NAMALWA (cell line): Measurements from ENCODE around the gene EFNA5.

ENCODE experiments used
- DNase-seq: peaks from one replicate; pipeline ENCODE4 v3.0.0-alpha.2; 2015; ENCODE audit warnings: low spot score

Gene EFNA5

DNA sequence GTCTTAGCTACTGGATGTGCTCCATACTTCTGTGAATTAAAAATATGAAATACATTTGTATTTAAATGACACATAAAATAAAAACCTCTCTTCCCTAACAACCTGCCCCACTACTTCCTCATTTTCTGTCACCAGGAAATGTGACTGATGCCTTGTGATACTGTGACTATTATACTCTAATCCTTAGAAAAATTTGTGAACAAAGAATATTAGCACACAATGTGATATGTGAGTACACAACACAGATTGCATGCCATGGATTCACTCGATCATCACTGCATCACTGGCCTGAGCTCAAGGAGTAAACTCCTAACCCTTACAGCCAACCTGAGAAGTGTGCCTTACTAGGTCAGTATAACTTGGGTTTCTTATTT lies 281.0 kb downstream of the EFNA5 start:
- DNase-seq = peak; percentile 62

DNA sequence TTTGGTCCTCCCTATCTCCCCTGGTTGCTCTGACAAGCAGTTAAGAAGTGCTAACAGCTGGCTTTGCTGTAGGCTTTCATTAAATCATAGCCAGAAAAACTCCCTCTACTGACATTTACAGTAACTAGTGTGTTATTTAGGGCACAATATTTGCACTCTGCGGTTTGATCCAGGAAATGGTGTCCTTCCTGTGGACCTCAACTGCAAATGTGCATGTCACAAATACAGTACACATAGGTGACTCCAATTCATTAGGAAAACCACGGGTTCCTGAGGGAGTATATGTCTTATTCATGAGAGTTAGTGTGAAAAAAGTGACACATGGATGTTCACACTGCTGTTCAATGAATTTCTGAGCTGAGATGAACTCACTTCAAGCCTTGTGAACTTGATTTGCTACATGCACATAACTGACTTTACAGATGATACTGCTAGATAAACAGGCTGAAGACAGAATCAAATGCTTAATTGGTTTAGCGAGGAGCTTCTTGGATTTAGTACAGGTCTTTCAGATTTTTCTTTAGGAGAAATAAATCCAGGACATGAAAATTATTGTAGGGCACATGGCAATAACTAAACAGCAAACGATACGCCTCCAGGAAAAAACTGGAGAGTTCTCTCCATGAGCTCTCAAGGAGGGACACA lies 281.5 kb downstream of the EFNA5 start:
- DNase-seq = peak; percentile 95

DNA sequence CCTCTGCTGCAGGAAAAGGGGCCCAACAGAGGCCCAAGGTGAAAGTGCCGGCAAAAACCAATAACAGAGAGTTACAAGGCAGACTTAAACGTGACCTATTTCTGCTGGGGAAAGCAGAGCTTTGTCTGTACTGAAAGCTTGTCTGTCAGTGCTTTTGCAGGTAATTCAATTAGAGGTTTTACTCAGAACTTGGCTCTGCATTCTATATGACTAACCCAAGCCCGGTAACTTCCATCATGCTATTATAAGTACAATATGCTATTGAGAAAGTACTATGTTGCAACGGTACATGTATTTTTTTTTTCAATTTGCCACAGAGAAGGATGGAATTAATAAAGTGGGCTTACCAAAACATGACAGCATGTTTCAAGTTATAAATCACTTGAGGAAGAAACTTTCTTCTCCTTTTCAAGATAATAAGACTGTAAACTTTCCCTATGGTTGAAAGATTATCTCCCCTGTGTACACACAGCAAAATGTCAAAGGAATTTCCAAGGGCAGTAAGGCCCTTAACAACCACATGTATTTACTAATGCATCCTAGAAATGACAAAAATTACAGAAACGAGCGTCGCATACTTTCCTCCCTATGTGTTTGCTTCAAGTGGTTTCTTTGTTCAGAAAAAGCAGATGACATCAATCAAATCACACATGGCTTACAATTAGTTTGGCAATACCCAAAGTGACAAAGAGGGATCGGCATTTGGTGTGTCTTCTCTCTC lies 282.4 kb downstream of the EFNA5 start:
- DNase-seq = peak; percentile 70

DNA sequence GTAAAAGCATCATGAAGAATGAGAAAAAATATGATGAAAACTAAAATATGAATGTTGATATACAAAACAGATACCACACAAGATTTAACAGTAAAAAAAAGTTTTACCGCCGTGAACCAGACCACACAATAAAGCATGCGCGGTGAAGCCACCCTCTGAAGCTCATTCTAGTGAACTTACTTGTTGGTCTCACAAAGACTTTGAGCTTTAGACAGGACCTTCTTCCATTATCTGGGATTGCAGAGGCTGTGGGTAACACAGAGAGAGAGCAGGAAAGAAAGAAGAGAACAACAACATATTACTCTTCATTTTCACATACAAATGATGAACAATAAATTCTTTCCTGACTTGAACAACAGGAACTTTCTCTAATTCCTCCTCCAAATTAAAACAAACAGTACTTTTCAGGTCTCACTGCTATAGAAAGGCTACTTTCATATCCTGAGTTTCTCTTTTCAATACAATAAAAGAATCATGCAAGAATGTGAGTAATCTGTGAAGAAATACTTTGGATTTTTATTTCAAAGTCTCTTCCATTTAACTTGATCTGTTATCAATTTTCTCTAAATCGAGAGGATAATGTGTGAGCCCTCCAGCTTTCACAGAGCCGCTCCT lies 283.1 kb downstream of the EFNA5 start:
- DNase-seq = no peak

DNA sequence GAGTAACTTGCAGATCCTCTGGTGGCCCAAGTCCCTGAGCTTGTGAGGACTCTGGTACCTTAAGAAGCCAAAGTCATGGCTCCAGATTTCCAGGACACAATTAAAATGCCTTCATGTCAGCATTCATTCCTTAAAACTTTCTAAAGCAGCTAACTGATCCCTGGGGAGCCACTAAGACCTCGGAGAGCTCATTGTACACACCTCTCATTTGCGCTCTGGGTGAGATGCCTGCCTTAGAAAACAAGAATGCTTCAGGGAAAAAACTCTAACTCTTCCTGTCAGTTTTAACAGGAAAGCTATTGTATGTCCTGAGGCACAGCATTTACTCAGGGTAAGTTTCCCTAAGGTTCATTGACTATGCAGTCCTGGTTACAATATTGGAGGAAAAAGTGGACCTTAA lies 285.0 kb downstream of the EFNA5 start:
- no peak for DNase-seq

DNA sequence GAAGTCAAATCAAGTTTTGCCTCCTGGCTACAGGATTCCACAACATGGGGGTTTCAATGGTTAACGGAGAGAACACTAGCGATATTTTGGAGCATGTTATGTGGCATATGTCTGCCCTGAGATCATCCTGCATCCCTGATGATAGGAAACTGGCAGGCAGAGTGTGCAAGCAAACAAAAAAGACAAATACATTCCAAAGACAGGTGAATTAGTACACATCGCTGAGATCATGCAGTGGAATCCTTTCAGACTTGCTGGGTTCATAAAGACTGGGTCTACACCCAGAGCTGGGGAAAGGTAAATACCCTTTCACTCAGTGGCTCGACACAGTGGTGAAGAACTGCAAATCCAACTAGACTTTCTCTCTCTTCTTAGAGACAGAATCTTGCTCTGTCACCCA lies 286.5 kb downstream of the EFNA5 start:
- no peak for DNase-seq

DNA sequence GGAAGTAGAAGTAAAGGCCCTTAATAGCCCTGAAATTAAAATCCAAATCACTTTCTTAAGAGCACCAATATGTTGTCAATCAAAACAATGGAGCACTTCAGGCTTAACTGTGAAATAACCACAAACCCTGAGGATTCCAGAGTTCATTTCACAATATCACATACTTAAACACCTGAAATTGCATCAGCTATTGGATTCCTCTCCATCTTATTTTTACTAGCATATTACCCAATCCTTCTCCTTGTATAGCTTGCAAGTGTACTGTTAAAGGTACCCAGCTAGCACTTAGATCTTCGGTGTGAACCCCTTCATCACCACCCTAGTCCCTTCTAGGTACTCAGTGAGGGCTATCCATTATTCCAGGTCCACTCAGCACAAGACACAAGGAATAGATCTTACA lies 287.3 kb downstream of the EFNA5 start:
- DNase-seq = no peak

DNA sequence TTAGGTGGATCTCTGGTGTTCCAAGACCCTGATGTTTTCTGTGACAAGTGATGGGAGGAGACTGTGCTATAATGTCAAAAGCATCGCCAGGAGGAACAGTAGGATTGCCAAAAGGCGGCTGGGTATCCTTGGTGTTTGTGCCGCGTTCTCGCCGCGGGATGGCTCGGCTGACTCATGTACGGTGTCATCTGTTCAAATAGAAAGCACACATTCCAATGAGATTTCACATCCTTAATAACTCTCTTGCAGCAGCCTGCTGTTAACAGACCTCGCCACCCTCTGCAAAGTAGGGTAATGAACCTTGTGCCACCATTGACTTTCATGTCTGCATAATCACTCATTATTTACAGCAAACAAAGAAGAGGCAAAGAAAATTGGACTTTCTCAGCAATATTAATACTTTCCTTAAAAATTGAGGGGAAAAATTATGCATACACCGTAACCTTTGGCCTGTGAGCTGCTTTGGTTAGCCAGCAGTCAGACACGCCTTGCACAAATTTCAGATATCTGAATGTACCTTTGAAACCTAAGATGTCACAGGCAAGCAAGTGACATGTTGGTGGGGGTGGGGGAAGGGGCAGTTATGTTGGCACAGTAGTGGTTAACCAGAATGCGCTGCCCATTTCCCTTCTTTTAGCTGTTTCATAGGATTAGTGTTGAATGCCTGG lies 289.4 kb downstream of the EFNA5 start:
- DNase-seq = no peak

DNA sequence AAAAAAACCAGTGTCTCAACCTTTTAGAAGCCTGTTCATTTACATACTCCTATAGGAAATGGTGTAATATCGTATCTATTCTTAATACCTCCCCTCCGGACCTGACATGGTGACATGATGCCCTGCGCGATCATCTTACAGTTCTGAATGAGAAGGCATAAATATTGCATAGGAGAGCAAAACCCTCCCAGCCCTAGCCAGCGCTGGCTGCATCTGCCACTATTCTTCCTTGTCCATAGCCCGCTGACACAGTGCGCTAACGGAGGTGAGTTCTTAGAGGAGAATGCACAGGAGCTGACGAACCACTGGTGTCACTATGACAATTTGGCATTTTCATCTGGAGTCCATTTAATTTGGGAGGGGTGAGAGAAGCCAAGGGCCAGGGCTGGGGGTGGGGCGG lies 290.1 kb downstream of the EFNA5 start:
- no peak for DNase-seq

DNA sequence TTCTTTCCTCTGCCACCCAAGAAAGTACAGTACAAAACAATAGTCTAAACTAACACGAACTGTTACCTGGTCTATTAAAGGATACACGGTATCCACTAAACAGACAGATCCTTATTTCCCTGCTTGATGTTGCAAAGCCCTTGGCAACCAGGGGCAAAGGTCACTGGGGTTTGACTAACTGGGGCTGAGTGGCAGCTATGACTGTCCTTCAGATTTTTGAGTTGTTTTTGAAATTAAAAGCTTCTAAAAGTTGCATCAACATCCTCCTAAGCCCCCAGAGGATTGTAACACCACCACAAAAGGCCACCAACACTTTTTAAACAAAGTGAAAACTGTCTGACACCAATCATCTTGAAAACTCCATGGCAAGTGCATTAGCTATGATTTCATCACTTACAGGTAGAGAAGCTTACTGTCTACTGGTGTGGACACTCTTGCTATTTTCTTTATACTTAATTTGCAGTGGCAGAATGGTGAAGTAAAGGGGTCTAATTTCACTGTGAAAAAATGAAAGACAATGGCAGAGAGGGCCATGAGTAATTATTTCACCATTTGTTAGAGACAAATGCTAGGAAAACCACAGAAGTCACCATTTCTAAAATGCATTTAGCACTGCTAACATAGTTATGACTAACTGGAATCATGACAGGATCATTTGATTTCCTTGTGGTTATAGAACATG lies 292.4 kb downstream of the EFNA5 start:
- DNase-seq = no peak

DNA sequence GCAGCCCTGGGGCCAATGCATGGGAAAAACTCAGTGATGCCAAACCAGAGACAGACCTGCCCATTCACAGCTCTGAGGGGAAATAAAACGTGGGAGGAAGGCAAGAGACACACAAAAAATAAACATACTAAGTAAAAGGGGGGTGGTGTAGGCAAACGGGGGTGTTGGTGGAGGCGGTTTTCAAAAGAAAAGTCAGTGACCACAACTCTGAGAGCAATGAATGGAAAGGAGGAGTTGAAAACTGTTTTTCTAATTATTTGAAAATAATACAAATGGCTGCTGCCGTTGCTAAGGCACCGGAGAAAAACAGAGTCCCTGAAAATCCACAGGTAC lies 293.5 kb downstream of the EFNA5 start:
- no peak for DNase-seq

DNA sequence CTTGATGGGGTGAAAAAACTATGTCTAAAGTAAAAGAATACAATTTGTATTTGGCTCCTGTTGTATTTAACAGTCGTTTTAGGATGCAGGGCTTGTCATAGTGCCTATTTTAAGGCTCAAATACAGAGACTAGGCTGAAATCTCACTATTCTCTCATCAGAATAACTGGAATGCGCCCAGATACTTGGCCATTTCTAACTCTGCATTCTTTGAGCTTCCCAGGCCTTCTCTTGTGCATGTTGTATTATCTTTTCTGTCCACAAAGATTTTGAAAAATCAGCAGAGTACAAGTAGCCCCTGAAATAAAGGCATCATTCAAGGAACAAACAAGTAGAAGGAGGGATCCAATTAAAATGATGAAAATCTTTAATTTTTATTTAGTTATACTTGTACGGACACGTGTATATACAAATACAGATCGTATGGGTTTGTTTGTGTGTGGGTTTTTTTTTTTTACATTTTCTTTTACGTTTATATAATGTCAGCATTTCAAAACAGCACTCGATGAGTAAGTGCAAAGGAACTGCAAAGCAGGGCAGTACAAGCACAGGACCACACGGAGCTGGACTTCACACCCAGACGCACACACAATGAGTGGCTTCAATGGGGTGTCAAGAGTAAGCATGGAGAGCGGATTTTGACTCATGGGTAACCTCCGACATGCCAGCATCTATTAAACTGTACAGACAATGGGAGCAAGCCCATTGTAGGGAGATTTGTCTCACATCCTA lies 294.0 kb downstream of the EFNA5 start:
- no peak for DNase-seq

DNA sequence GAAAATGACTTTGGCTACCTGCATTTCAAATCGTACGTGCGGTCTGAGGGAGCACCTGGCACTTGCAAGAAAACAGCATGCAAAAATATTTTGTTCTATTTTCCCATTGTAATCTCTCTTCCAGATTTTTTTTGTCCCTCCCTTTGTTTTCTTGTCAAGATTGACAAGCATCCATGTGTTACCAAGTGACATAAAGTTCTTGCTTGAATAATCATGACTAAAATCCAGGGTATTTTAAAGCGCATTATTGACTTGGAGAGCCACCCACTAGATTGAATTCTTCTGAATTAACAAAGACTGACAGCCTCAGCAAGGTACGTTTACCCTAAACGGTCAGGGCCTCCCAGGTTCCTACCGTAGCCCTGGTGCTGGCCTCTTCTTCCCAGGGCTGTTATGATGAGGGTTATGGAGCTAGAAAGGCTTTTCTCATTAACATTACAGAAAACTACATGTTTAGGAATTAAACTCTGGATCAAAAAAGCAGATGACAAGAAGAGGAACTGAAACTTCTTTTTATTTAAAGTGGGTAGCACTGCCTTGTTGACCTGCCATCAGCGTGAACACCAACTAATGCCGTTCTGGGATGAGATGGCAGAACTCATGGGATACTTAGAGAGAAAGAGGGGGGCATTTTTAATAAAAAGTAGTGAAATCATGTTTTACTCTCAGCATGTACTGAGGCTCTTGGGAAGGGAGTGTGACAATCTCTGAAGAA lies 297.0 kb downstream of the EFNA5 start:
- DNase-seq = peak; percentile 68

DNA sequence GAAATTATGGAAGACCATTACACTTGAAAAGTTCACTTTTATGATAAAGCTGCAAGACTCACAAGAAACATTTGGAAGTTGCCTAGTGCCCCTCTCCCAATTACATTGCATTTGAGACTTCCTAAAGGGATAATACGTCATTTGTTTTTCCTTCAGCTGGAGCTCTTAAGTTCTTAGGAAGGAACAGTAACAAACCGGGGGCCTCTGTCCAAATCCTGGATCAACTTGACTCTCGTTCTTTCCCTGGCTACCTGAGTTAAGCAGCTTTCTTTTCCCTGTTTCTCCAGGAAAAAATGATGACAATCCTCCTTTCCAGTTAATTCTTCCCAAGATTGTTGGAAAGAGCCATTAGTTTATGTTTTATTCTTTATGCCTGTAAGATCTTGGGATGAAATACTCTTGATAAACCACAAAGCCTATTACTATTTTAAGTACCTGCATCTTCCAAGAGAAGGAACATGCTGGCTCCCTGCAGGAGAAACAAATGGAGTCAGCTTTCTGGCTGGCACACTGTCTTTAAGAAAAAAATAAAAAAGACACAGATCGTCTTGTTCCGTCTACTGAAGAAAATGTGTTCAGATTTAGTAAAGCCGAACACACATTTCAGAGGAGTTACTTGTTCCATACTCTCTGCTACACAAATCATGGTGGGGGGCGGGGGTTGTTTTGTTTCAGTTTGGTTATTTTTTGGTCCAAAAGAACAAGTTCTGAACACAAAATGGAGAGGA lies 297.9 kb downstream of the EFNA5 start:
- no peak for DNase-seq

DNA sequence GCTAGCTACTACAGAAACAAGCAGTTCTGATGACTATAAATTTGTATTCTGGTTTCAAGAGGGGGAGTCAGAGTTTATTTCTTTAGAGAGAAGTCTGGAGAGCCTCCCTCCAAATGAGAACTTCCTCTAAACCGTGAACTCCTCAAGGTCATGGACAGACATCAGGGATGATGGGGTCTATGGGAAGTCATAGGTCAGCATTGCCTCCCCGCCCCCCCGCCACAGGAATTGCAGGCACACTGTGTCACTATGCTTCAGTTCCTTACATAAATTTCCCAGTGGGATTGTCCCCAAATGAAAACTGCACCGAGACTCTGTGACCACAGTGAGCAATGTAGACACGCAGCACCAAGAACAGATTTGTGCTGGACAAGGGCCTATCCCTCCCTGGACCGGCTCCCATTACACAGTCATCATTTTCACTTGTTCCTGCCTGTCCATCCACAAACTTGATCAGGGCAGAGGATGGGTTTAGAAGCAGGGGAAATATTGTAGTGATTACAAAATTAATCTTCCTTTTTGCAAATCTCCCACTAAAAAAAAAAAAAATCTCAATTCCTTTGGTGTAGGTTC lies 300.3 kb downstream of the EFNA5 start:
- no peak for DNase-seq

DNA sequence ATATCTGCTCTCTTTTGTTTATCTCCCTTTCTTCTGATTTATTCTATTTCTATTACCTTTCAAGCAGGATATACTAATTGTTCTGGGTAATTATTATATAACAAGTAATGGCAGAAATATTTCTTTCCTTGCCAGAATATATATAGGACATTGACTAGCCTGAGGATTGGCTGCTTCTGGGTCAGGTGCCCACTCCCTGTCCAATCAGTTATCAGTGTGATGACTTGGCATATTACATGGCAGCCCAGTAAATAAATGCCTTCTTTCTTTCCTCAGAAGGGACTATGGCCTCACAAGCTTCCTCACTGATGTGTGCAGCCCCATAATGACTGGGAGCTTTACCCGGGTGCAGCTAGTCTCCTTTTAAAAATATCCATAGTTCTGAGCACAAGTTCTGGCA lies 301.1 kb downstream of the EFNA5 start:
- DNase-seq = no peak

DNA sequence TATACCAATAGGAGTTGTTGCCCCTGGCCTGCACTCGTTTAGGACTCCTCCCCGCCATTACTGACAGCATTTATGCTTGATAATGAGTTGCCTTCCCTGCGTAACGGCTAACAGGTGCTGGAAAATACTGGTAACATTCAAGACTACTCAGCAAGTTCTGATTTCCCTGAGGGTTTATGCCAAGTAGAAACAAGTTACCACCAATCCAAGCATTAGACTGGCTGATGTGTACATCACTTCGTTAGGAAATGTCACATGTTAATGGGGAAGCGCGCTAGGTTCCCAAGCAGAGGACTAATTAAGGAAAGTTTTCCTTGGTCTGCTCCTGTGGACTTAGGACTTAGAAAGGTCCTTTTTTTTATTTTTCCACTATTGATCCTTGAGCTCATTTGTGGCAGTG lies 302.1 kb downstream of the EFNA5 start:
- DNase-seq = no peak

DNA sequence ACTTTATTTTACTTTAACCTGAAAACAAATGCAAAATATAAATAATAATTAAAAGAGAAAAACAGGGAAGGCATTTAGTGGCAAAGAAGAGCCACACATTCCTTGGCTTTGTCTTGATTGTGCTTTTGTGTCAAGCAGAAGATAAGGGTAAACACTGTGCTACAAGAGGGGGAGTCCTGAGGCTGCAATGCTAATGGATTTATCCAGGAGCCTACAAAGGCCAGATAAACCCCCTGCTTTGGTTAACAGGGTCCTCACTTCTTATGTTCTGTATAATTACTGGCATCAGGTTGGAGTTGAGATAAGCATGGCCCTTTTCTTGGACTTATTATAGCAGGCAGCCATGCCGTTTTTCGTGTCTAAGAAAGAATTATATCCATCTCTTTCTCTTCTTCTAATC lies 302.8 kb downstream of the EFNA5 start:
- DNase-seq = no peak

DNA sequence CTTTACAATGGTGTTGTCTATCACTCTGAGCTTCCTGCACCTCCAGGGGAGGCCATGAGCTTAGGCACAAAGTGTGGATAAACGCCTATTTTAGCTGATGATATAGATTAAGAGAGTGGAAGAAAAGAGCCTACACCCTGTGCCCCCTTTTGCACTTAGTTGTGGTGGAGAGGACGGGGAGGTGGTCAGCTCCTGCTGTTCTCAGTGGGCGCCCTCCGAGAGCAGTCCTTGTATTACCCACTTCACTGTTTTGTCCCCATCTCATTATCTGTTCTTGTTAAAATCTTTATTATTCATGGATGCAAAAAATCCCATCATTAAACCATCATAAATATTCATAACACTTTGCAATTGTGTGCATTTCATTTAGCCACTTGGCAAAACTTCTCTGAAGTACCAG lies 303.3 kb downstream of the EFNA5 start:
- DNase-seq = no peak
